Activated gamma-delta T cell treated with Interleukin-2 at 50 U/mL for 16 hours (primary cell): ENCODE data around the gene LETM1.

Experiments
- DNase-seq: peaks from one replicate; pipeline ENCODE4 v3.0.0-alpha.2; 2020

LETM1 gene

GRCh38 chr4:1823545-1823932 lies 32.4 kb downstream of the LETM1 start:
- no peak for DNase-seq

GRCh38 chr4:1822568-1823544 lies 33.1 kb downstream of the LETM1 start:
- DNase-seq: no peak

DNA sequence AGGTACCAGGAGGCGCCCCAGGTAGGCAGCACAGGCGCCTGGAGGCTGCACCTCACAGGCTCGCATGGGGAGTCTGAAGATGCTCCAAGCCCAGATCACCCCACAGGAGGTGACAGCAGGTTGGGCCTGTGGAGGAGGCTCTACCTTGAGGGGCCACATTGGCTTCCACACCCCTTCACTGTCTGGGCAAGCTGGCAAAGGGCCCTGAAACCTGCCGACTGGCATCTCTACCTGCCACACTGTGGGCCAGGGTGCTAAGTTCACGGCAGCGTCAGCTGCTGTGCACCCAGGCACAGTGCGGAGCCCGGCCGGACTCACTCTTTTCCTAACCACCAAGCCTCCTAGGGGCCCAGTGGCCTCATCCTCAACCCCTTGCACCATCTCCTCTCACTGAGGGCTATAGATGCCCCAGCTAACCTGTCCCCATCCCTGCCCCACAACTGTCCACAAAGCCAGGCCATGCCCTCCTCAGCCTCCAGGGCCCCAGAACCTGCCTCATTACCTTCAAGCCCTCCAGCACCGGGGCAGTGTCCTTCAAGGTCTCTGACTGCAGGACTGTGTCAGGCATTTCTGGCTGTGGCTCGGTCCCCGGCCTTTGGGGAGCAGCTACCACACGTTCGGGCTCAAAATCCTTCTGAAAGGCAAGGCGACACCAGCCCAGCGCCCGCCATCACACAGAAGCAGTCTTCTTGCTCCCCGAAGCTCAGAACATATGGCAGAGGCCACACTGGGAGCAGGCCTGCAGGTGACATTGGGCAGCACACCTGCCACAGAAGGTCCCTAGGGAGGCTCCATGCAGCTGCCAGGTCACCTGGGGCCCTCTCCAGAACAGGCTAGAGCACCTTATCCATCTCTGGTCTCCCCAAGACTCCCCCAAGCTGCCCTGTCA lies 34.0 kb downstream of the LETM1 start:
- DNase-seq: no peak

DNA sequence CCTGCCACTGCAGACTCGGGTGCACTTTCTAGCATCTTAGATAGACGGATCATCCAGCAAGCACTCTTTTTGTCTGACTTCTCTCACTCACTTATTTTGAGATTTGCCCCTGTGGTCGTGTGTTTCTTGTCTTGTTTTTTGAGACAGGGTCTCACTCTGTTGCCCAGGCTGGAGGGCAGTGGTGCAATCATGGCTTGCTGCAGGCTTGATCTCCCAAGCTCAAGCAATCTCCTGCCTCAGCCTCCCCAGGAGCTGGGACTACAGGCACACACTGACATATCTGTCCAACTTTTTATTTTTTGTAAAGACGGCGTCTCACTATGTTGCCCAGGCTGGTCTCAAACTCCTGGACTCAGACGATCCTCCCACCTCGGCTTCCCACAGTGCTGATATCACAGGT lies 36.1 kb downstream of the LETM1 start:
- no peak for DNase-seq

GRCh38 chr4:1819284-1819683 lies 36.7 kb downstream of the LETM1 start:
- DNase-seq: no peak

GRCh38 chr4:1815997-1816860 lies 39.7 kb downstream of the LETM1 start:
- no peak for DNase-seq

DNA sequence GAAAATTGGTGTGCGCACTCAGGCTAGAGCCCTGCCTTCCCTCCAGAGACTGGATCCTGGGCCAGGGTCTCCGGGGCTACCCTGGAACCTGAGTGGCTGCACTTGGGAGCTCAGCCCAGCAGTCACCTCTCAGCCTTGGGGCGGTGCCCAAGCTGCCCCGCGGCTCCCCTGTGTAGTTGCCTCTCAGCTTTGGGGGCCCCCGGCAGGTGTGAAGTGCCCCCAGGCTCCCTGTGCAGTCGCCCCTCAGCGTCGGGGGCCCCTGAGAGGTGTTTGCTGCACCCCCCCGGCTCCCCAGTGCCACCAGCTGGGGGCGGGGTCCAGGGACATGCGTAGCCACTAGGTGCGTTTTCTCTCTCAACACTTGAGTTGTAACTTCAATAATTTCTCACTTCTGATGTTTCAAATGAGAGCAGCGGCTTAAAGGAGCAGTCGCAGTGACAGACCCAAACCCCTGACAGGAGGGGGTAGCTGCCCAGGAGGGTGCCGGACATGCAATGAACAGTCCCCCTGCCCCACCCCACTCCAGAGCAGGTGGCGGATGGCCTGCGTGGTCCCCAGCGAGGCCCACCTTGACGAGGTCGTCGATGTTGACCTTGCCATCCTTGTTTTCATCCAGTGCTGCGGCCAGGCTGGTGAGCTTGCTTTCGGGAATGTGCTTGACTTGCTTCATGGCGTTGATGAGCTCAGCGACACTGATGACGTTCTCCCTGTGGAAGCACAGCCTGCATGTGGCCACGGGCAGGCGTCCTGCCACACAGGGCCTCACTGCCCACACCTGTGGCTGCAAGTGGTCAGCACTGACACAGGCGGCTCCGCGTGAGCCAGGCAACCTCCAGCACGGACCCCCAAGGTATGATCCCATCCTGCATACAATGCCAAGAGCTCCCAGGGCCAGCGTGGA lies 40.6 kb downstream of the LETM1 start:
- no peak for DNase-seq

GRCh38 chr4:1814453-1814852 lies 41.5 kb downstream of the LETM1 start:
- DNase-seq: no peak

DNA sequence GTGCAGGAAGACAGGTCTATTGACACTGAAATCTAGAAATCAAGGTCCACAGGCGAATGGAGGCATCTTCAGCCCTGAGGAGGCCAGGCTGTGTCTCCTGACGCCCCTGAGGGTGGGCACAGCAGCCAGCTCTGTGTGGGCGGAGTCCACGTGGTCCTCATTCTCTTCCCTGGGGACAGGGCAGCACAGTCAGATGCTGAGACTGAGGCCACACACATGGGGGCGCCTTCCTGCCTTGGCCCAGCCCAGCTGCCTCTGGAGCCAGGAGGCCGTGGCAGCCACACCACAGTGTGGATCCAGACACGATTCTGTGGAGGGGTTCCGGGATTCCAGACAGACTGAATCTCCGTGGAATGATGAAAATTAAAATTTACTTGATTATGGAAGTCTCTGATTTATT lies 42.0 kb downstream of the LETM1 start:
- no peak for DNase-seq

DNA sequence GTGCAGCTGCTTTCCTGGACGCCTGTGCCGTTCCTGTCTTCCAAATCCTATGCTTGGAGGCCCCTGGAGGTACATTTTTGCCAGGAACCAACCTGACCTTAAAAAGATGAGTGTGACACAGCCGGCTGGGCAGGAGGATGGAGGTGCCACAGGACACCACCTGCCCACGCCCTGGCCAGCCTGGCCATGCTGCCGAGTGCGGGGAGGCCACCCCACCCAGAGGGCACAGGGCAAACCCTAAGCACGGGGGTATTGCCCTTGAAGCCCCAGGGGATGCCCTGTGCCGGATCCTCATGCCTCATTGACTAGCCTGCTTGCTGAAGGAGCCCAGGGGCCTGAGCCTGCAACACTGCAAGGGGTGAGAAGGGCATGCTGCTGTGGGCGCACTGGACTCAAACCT lies 42.7 kb downstream of the LETM1 start:
- DNase-seq: no peak

DNA sequence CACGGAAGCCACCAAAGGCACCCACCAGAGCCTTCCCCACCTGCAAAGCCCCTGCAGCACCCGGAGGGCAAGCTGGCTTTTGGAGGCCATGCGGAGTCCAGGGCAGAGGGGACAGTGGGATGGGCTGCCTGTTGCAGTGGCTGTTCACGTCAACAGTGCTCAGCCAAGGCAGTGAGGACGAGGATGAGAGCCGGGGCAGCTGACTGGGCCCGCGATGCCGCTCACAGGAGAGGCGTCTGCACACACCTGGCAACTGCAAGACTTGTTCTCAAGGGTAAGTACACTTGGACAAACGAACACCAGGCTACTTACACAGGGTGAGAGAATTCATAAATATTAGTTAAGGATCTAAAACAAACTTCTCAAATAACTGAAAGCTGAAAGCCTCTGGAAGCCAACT lies 43.2 kb downstream of the LETM1 start:
- no peak for DNase-seq

DNA sequence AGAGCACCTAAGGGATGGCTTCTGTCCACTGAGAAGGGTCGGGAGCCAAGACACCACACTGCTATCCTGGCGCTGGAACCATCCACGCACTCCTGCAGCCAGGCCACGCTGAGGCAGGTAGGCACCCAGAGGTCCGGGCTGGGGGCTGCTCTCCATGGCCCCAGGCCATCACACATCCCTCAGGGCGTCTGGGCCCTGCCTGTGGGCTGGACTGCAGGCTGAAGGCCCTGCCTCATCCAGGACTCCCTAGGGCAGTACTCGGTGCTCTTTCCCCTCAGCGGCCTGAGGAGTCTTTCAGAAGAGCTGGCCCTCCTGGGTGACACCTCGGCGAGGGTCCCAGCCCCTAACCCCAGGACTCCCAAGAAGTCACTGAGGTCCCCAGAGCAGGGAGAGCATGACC lies 45.2 kb downstream of the LETM1 start:
- no peak for DNase-seq

DNA sequence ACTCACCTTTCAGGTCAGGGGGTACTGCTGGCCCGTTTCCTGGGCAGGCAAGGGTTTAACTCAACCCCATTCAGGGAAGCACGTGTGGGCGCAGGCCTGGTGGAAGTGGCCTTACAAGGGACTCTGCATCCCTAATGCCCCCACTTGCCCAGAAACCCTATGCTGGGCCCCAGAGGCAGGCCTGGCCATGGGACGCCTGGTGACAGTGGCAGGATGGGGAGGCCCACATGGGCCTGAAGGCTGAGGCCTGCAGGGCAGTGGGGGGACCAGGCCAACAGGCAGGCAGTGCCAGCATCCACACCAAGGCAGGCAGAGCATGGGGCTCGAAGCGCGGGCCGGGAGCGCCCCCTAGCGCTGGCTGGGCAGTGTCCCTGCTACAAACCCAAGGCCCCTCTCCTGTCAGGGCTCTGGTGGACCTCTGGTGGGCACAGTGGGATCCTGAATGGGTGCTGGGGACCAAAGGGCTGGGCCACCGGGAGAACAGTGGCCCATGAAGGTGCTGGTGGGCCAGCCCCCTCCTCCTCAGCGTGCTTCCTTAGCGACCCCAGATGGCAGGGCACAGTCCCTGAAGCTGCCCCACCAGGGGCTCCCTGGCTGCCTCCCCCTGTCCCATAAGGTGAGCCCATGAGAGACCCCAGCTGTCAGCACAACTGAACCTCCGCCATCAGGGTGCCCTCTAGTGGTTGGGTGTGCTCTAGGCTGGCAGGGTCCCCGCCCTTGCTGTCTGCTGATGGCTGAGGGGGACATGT lies 46.0 kb downstream of the LETM1 start:
- DNase-seq: peak; percentile 52

DNA sequence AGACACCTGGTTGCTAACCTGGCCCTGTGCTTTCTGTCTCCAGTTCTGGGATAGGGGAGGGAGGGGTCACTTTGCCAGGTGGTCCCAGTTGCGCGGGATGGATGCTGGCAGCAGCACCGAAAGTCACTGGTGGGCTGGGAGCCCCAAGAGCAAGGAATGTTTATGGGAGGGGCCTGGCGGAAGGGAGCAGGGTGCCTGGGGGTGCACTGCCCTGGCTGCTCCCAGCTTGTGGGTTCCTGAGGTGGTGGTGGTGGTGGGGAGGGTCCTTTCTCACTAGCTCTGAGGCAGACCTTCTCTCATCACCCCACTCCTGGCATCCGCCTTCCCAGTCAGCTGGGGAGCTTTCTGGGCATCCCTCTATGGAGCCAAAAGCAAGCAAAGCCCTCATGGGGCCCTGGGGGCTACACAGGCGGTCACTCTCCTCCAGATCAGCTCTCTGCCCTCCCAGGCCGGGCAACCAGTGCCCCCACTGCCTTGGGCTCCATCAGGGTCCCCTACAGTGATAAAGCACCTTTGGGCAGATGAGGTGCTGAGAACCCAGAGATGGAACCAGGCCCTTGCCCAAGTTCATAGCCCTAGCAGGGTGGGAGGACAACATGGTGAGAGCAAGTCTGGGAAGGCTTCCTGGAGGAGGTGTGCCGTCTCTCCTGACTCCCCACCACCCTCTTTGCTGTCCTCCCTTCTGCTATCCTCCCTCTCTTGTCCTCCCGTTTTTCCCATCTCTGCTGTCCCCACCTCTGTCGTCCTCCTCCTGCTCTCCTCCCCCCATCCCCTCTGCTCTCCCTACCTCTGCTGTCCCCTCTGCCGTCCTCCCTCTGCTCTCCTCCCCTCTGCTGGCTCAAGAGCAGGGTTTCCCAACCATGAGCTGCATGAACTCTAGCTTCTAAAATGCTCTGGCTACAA lies 46.9 kb downstream of the LETM1 start:
- DNase-seq: no peak

DNA sequence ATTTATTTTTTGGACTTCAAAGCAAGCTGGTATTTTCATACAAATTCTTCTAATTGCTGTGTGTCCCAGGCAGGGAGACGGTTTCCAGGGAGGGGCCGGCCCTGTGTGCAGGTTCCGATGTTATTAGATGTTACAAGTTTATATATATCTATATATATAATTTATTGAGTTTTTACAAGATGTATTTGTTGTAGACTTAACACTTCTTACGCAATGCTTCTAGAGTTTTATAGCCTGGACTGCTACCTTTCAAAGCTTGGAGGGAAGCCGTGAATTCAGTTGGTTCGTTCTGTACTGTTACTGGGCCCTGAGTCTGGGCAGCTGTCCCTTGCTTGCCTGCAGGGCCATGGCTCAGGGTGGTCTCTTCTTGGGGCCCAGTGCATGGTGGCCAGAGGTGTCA lies 47.6 kb downstream of the LETM1 start:
- DNase-seq: no peak

GRCh38 chr4:1807332-1807777 lies 48.6 kb downstream of the LETM1 start:
- no peak for DNase-seq

- no peak for DNase-seq
These were observed 49.2 kb downstream of the LETM1 start for GRCh38 chr4:1806596-1807331.

DNA sequence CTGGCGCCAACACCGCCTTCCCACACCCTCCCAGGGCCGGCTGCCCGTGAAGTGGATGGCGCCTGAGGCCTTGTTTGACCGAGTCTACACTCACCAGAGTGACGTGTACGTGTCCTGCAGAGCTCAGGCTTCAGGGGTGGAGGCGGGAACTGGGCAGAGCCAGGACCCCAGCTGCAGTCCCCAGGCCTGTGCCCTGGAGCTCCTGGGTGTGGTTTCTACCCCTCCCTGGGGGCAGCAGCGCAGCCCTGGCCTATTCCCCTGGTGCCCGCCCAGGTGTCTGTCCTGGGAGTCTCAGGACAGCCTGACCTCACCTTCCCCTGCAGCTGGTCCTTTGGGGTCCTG lies 49.8 kb downstream of the LETM1 start:
- DNase-seq: no peak
